Peyer's patch (tissue), 4 donors: Measurements from ENCODE around the gene SLC25A13.

ENCODE experiments used
- POLR2A ChIP-seq, 2 donors: fragments of 450-650 bp; IDR thresholded peaks; one replicate each; pipeline ENCODE4 v1.5.1; 2017; ENCODE audit warnings: antibody characterized with exemption in 2 of 2, mild to moderate bottlenecking in 2 of 2, moderate library complexity in 2 of 2
- TF ChIP-seq, protein P1 (sequence below), 6 experiments: fragments of 450-650 bp in 4 of 6; fragments of 200-600 bp in 2 of 6; sonication (generic) in 1 of 6; IDR thresholded peaks; one replicate each; pipeline ENCODE4 v1.5.1; 2017 to 2019; ENCODE audit warnings: antibody characterized with exemption in 6 of 6, mild to moderate bottlenecking in 3 of 6, moderate library complexity in 1 of 6

DNA sequence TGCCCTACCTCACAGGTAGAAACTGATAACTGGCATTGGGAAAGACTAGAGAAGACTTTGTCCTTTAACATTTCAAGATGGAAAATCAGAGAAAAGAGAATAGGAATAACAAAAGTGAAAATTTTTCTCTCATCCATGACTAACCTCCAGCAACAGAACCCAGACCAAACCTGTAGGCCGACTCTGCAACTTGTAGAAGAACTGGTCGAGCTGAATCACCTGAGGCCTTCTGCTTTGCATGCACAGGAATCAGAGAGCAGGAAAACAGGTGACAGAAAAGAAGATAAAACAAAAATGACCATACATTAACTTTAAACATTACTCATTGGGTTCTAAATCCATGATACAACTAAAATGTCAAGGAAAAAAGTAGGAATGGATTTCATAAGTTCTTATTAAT is 137.1 kb downstream of the SLC25A13 start:
- TF ChIP-seq, protein P1, sequence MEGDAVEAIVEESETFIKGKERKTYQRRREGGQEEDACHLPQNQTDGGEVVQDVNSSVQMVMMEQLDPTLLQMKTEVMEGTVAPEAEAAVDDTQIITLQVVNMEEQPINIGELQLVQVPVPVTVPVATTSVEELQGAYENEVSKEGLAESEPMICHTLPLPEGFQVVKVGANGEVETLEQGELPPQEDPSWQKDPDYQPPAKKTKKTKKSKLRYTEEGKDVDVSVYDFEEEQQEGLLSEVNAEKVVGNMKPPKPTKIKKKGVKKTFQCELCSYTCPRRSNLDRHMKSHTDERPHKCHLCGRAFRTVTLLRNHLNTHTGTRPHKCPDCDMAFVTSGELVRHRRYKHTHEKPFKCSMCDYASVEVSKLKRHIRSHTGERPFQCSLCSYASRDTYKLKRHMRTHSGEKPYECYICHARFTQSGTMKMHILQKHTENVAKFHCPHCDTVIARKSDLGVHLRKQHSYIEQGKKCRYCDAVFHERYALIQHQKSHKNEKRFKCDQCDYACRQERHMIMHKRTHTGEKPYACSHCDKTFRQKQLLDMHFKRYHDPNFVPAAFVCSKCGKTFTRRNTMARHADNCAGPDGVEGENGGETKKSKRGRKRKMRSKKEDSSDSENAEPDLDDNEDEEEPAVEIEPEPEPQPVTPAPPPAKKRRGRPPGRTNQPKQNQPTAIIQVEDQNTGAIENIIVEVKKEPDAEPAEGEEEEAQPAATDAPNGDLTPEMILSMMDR (IDR thresholded peaks at IDR 0.05) = no peak
- TF ChIP-seq POLR2A (IDR thresholded peaks at IDR 0.05) = no peak
